Activated CD8-positive, alpha-beta T cell treated with anti-CD3 and anti-CD28 coated beads, Interleukin-2, amount 10 ng/mL, durations not matched to agents 7 days and 5 days (primary cell): ENCODE data around the gene CHRM5. TPM values are rescaled to one million over a fixed set of nuclear protein-coding genes. Genes with fewer than 3 reads are reported as not detected.

Experiments used
- ATAC-seq: fragments of 150-1000 bp; cut with Tn5 transposase; one replicate; pipeline ENCODE4 v1.10.0; 2021; ENCODE audit warnings: moderate library complexity
- CTCF ChIA-PET: fragments of 350-600 bp; sonication (Branson Sonifier 250); formaldehyde crosslinking; loops from one replicate; lab custom pipeline; 2021; ENCODE audit warnings: antibody characterized with exemption; lab: Charles Lee
- POLR2A ChIA-PET: fragments of 350-600 bp; sonication (Branson Sonifier 250); formaldehyde crosslinking; loops from one replicate; lab custom pipeline; 2021; ENCODE audit warnings: antibody characterized with exemption; lab: Charles Lee
- DNase-seq: peaks from one replicate; pipeline ENCODE4 v3.0.0-alpha.2; 2020
- H3K27ac Mint-ChIP-seq: one replicate; pipeline ENCODE4 v1.8.0; 2021; ENCODE audit warnings: mild to moderate bottlenecking, mixed read lengths
- H3K27me3 Mint-ChIP-seq: one replicate; pipeline ENCODE4 v1.8.0; 2021; ENCODE audit warnings: low read depth, mixed read lengths
- H3K36me3 Mint-ChIP-seq: one replicate; pipeline ENCODE4 v1.8.0; 2021; ENCODE audit warnings: low read depth, mixed read lengths
- H3K4me1 Mint-ChIP-seq: one replicate; pipeline ENCODE4 v1.8.0; 2021; ENCODE audit warnings: low read depth, mixed read lengths
- H3K4me3 Mint-ChIP-seq: one replicate; pipeline ENCODE4 v1.8.0; 2021; ENCODE audit warnings: mild to moderate bottlenecking, mixed read lengths
- H3K9me3 Mint-ChIP-seq: one replicate; pipeline ENCODE4 v1.8.0; 2022; ENCODE audit warnings: mixed read lengths; ENCODE audit not compliant: insufficient read depth
- total RNA-seq, 2 experiments: library from RNA; stranded (reverse); gene quantifications; one replicate each; pipeline ENCODE4 v1.2.3, GENCODE V29; 2021

Gene CHRM5
- total RNA-seq, 2 experiments from 2014 or later: not detected

GRCh38 chr15:34023907-34024306, 55.6 kb downstream of the CHRM5 start:
- ChIA-PET CTCF (interaction anchor here (0.7 kb wide), 1 partner anchor 14 kb away, joined by 3 read pairs; no protein-coding TSS in a partner anchor), POLR2A (no interaction called here)
- no peaks in the 10 kb centered on the region for H3K9me3 Mint-ChIP-seq
- peaks cover 9% of the 10 kb centered on the region for H3K36me3 Mint-ChIP-seq
- H3K4me1 Mint-ChIP-seq: peaks cover 10% of the 10 kb centered on the region
- H3K4me3 Mint-ChIP-seq: no peak overlapping the region
- H3K27ac Mint-ChIP-seq: no peak overlapping the region
- H3K27me3 Mint-ChIP-seq: peaks cover 4% of the 10 kb centered on the region
- no peak for DNase-seq
- ATAC-seq: no peak

DNA sequence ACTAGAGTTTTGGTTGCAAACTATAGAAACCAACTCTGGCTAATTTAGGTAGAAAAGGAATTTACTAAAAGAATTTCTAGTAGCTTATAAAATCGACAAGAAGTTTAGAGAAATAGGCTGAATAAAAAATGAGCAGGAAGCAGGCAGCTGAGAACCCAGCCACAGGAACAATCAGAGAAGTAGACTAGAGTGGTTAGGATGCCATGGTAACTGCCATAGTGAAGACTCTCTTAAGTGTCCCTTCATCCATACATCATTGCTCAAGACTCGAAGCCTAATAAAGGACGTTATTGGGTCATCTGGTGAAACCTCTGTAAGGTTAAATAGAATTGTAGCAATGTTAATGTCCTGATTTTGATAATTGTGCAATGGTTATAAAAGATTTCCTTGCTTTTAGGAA, 57.0 kb downstream of the CHRM5 start:
- Mint-ChIP-seq H3K36me3 (peaks cover 9% of the 10 kb centered on the region), H3K27ac (no peak overlapping the region), H3K4me3 (no peak overlapping the region), H3K4me1 (peaks cover 3% of the 10 kb centered on the region), H3K9me3 (no peaks in the 10 kb centered on the region), H3K27me3 (peaks cover 4% of the 10 kb centered on the region)
- ATAC-seq (no peak), DNase-seq (no peak)
- CTCF ChIA-PET: no interaction called here
- POLR2A ChIA-PET: no interaction called here

DNA sequence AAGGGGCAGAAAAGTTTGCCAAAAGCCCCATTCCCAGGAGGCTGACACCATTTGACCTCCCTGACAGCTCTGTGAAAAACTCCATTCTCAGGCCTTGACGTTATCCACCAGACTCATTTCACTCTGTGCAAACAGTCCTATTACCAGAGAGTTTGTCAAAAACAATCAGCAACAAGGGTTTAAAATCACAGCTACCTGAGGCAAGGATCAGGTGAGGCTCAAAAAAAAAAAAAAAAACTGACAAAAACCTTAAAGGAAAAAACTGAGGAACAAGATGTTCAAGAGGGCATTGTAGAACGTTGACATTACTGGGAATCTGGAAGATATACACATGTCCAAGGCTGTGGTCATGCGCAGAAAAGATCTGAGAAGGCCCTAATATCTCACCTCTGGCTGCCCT, 59.3 kb downstream of the CHRM5 start:
- ChIA-PET POLR2A (no interaction called here), CTCF (no interaction called here)
- no peak overlapping the region for H3K27ac Mint-ChIP-seq
- peaks cover 2% of the 10 kb centered on the region for H3K36me3 Mint-ChIP-seq
- H3K4me1 Mint-ChIP-seq: peaks cover 3% of the 10 kb centered on the region
- no peaks in the 10 kb centered on the region for H3K9me3 Mint-ChIP-seq
- H3K4me3 Mint-ChIP-seq: no peak overlapping the region
- peaks cover 4% of the 10 kb centered on the region for H3K27me3 Mint-ChIP-seq
- no peak for ATAC-seq
- no peak for DNase-seq

- Mint-ChIP-seq H3K27me3 (peaks cover 3% of the 10 kb centered on the region), H3K9me3 (no peaks in the 10 kb centered on the region), H3K27ac (no peak overlapping the region), H3K36me3 (peaks cover 2% of the 10 kb centered on the region), H3K4me1 (no peaks in the 10 kb centered on the region), H3K4me3 (no peak overlapping the region)
- DNase-seq: no peak
- CTCF ChIA-PET: no interaction called here
- ATAC-seq: no peak
- POLR2A ChIA-PET: interaction anchor here (0.5 kb wide), 1 partner anchor 32 kb away, joined by 3 read pairs; no protein-coding TSS in a partner anchor
These were observed 63.9 kb downstream of the CHRM5 start for GRCh38 chr15:34031987-34032760.

- Mint-ChIP-seq H3K27me3 (peaks cover 3% of the 10 kb centered on the region), H3K4me3 (peak overlapping the region; percentile 82), H3K9me3 (no peaks in the 10 kb centered on the region), H3K36me3 (no peaks in the 10 kb centered on the region), H3K4me1 (peaks cover 17% of the 10 kb centered on the region), H3K27ac (peak overlapping the region; percentile 76)
- DNase-seq (peak; percentile 74), ATAC-seq (peak; percentile 86)
- ChIA-PET POLR2A (interaction anchor here (0.6 to 1.2 kb wide), 3 partner anchors 9 to 21 kb away, joined by 3 to 5 read pairs (median 3); no protein-coding TSS in a partner anchor), CTCF (interaction anchor here (0.6 kb wide), 1 partner anchor 14 kb away, joined by 3 read pairs; no protein-coding TSS in a partner anchor)
These were observed 70.0 kb downstream of the CHRM5 start for GRCh38 chr15:34038023-34038870.

GRCh38 chr15:34038871-34039789, 70.8 kb downstream of the CHRM5 start, which contains the start of gene AVEN:
TSS of gene AVEN (minus strand) at chr15:34039204. CDS start at chr15:34039046, 158 bp downstream.
- H3K4me3 Mint-ChIP-seq: peak within 1 kb of the TSS; percentile 82
- H3K4me1 Mint-ChIP-seq: peaks cover 23% of the 10 kb centered on the region
- ATAC-seq: peak; percentile 80
- ChIA-PET CTCF (interaction anchor here (1.2 kb wide), 1 partner anchor 20 kb away, joined by 3 read pairs; no protein-coding TSS in a partner anchor), POLR2A (interaction anchor here (0.6 to 1.1 kb wide), 4 partner anchors 8 to 571 kb away, joined by 3 to 5 read pairs (median 3); no protein-coding TSS in a partner anchor)
- H3K9me3 Mint-ChIP-seq: no peaks in the 10 kb centered on the region
- H3K27ac Mint-ChIP-seq: peak within 1 kb of the TSS; percentile 76
- H3K36me3 Mint-ChIP-seq: no peaks in the 10 kb centered on the region
- peak; percentile 65 for DNase-seq
- peaks cover 3% of the 10 kb centered on the region for H3K27me3 Mint-ChIP-seq

GRCh38 chr15:34039790-34040113, 71.5 kb downstream of the CHRM5 start:
- no peak for ATAC-seq
- Mint-ChIP-seq H3K27me3 (no peaks in the 10 kb centered on the region), H3K4me3 (peak overlapping the region; percentile 76), H3K27ac (peak overlapping the region; percentile 67), H3K4me1 (peaks cover 23% of the 10 kb centered on the region), H3K36me3 (no peaks in the 10 kb centered on the region), H3K9me3 (no peaks in the 10 kb centered on the region)
- DNase-seq: no peak
- ChIA-PET POLR2A (interaction anchor here (0.6 to 1.1 kb wide), 2 partner anchors 21 to 571 kb away, joined by 3 to 5 read pairs; no protein-coding TSS in a partner anchor), CTCF (interaction anchor here (1.2 kb wide), 1 partner anchor 21 kb away, joined by 3 read pairs; no protein-coding TSS in a partner anchor)

GRCh38 chr15:34043391-34043790, 75.1 kb downstream of the CHRM5 start:
- no peak overlapping the region for H3K27ac Mint-ChIP-seq
- H3K4me1 Mint-ChIP-seq: peaks cover 18% of the 10 kb centered on the region
- ATAC-seq: no peak
- no peak for DNase-seq
- ChIA-PET POLR2A (no interaction called here), CTCF (interaction anchor here (0.7 to 1.0 kb wide), 2 partner anchors 19 to 166 kb away, joined by 3 read pairs; partner anchors contain the start of gene KATNBL1)
- H3K27me3 Mint-ChIP-seq: no peaks in the 10 kb centered on the region
- H3K36me3 Mint-ChIP-seq: no peaks in the 10 kb centered on the region
- H3K4me3 Mint-ChIP-seq: no peak overlapping the region
- no peaks in the 10 kb centered on the region for H3K9me3 Mint-ChIP-seq

GRCh38 chr15:34043813-34044212, 75.5 kb downstream of the CHRM5 start:
- POLR2A ChIA-PET: no interaction called here
- Mint-ChIP-seq H3K9me3 (peaks cover 3% of the 10 kb centered on the region), H3K4me1 (peaks cover 18% of the 10 kb centered on the region), H3K27ac (no peak overlapping the region), H3K27me3 (no peaks in the 10 kb centered on the region), H3K36me3 (no peaks in the 10 kb centered on the region), H3K4me3 (no peak overlapping the region)
- no peak for DNase-seq
- ATAC-seq: no peak
- CTCF ChIA-PET: interaction anchor here (1.0 kb wide), 1 partner anchor 166 kb away, joined by 3 read pairs; the partner anchor contains the start of gene KATNBL1

GRCh38 chr15:34046471-34047145, 78.3 kb downstream of the CHRM5 start:
- no peak overlapping the region for H3K27ac Mint-ChIP-seq
- ChIA-PET POLR2A (no interaction called here), CTCF (interaction anchor here (1.5 kb wide), 1 partner anchor 14 kb away, joined by 5 read pairs; no protein-coding TSS in a partner anchor)
- H3K27me3 Mint-ChIP-seq: peaks cover 6% of the 10 kb centered on the region
- ATAC-seq (no peak), DNase-seq (no peak)
- no peak overlapping the region for H3K4me3 Mint-ChIP-seq
- H3K9me3 Mint-ChIP-seq: peaks cover 28% of the 10 kb centered on the region
- H3K36me3 Mint-ChIP-seq: peaks cover 17% of the 10 kb centered on the region
- H3K4me1 Mint-ChIP-seq: peaks cover 6% of the 10 kb centered on the region
